ENCODE data around the gene GPR142.

The GPR142 gene

DNA sequence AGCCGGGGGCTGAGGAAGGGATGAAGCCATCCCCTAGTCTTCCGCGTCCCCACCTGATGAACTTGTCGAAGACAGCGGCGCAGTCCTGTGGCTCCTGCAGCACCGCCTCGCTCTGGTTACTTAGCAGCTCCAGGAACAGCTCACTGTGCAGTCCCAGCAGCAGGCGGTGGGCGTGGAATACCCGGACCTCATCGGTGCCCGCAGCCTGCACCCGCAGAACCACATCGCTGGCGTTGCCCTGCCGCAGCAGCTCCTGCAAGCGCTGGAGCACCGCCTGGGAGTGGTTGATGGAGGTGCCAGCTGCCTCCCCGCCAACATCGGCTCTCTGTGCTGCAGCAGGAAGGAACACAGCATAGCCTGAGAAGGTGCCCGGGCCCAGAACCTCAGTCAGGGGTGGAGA lies 7.4 kb upstream of the GPR142 start:
- TF ChIP-seq, protein P1, sequence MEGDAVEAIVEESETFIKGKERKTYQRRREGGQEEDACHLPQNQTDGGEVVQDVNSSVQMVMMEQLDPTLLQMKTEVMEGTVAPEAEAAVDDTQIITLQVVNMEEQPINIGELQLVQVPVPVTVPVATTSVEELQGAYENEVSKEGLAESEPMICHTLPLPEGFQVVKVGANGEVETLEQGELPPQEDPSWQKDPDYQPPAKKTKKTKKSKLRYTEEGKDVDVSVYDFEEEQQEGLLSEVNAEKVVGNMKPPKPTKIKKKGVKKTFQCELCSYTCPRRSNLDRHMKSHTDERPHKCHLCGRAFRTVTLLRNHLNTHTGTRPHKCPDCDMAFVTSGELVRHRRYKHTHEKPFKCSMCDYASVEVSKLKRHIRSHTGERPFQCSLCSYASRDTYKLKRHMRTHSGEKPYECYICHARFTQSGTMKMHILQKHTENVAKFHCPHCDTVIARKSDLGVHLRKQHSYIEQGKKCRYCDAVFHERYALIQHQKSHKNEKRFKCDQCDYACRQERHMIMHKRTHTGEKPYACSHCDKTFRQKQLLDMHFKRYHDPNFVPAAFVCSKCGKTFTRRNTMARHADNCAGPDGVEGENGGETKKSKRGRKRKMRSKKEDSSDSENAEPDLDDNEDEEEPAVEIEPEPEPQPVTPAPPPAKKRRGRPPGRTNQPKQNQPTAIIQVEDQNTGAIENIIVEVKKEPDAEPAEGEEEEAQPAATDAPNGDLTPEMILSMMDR (IDR thresholded peaks at IDR 0.05; ENCODE audit: borderline replicate concordance, extremely low read depth, low read length, poor library complexity, severe bottlenecking) = no peak
- TF ChIP-seq EZH2 (IDR thresholded peaks at IDR 0.05; ENCODE audit: borderline replicate concordance, low read depth, low read length, severe bottlenecking) = no peak
- H3K79me2 ChIP-seq (ENCODE audit: insufficient read depth, low read length) = no peaks in the 10 kb centered on the region
- no peak overlapping the region for H3K4me3 ChIP-seq (ENCODE audit: low read depth in 1 of 2, low read length in 2 of 2)
- H3K27ac ChIP-seq (ENCODE audit: low read length) = no peak overlapping the region
- no peaks in the 10 kb centered on the region for H3K36me3 ChIP-seq (ENCODE audit: insufficient read depth, low read length)
- H3K27me3 ChIP-seq (ENCODE audit: insufficient read depth, low read length, poor library complexity) = peaks cover 3% of the 10 kb centered on the region
- no peak overlapping the region for H3K9ac ChIP-seq (ENCODE audit: low read depth, low read length)
- no peak overlapping the region for H3K4me2 ChIP-seq (ENCODE audit: insufficient read depth, low read length)
- H3K9me3 ChIP-seq (ENCODE audit: insufficient read depth, low read length, severe bottlenecking) = no peaks in the 10 kb centered on the region
- no peak overlapping the region for H2AFZ ChIP-seq (ENCODE audit: low read depth, low read length)
- no peak for DNase-seq
- H4K20me1 ChIP-seq (ENCODE audit: insufficient read depth, low read length) = peaks cover 10% of the 10 kb centered on the region; the same call in 1 of the 2 replicates
- H3K4me1 ChIP-seq (ENCODE audit: insufficient read depth, low read length) = no peaks in the 10 kb centered on the region
- ATAC-seq (ENCODE audit: insufficient read depth, low read depth) = no peak

DNA sequence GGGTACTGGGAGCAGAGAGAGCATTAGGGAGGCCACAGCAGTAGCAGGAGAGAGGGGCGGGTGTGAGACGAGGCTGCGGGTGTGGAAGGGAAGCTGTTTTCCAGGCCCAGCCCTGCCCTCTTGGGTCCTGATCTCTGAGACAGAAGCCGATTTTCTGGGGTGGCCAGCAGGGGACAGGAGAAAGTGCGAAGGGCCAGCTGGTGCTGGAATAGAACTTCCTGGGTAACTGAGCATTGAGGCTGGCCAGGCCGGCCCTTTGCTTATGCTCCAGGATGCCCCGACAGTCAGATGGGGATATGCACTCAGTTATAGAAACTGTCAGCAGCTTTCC lies 6.4 kb upstream of the GPR142 start:
- Histone ChIP-seq H3K9me3 (ENCODE audit: insufficient read depth, low read length, severe bottlenecking) (no peaks in the 10 kb centered on the region), H3K36me3 (ENCODE audit: insufficient read depth, low read length) (no peaks in the 10 kb centered on the region), H3K27ac (ENCODE audit: low read length) (no peak overlapping the region), H3K9ac (ENCODE audit: low read depth, low read length) (no peak overlapping the region), H3K79me2 (ENCODE audit: insufficient read depth, low read length) (no peaks in the 10 kb centered on the region), H3K27me3 (ENCODE audit: insufficient read depth, low read length, poor library complexity) (peaks cover 3% of the 10 kb centered on the region), H4K20me1 (ENCODE audit: insufficient read depth, low read length) (0 out of 2 replicates have a peak, but pooled peaks cover 8% of the 10 kb centered on the region), H3K4me1 (ENCODE audit: insufficient read depth, low read length) (no peaks in the 10 kb centered on the region), H3K4me3 (ENCODE audit: low read depth in 1 of 2, low read length in 2 of 2) (no peak overlapping the region), H3K4me2 (ENCODE audit: insufficient read depth, low read length) (no peak overlapping the region), H2AFZ (ENCODE audit: low read depth, low read length) (no peak overlapping the region)
- DNase-seq (no peak), ATAC-seq (ENCODE audit: insufficient read depth, low read depth) (no peak)
- no peak for TF ChIP-seq EZH2 (IDR thresholded peaks at IDR 0.05; ENCODE audit: borderline replicate concordance, low read depth, low read length, severe bottlenecking)
- TF ChIP-seq, protein P1 (IDR thresholded peaks at IDR 0.05; ENCODE audit: borderline replicate concordance, extremely low read depth, low read length, poor library complexity, severe bottlenecking) = no peak

DNA sequence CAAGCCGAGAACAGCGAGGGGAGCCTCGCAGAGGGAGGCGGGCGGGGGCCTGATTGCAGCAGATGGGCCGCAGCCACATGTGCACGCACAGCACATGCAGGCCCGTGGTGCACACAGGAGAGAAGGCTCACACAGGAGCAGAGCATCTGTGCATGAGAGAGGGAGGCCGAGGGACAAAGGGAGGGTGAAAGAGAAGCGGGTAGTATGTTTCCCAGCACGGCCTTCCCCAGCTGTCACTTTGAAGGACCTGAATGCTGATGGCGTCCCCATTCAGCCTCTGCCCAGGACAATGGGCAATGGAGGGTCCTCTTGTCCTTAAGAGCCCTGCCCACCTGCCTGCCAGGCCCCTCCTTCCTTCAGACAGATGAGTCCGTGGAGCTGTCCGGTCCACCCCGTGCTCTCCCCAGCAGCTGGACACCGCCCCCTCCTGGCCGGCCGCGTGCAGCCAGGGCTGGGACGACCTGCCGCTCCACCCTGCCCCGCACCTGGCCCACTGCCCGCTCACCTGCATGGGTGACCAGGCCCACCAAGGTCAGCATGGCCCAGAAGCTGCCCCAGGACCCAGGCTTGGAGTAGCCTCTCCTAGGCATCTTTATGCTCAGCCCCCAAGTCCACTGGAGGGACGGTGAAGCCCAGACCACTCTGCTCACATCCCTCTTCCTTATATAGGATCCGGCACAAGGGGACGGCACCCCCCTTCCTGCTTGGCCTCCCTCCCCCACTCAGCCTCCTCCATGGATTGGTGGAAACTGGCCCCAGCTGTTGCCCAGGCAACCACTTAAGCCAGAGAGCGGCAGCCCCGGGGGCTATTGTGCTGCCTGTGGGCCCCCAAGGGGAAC lies 5.9 kb upstream of the GPR142 start, which contains the start of gene BTBD17:
Gene BTBD17, minus strand, starts transcription at position 639 of the 839 bp plus-strand sequence. Its CDS starts 49 bp downstream, at position 590.
- Histone ChIP-seq H3K9ac (ENCODE audit: low read depth, low read length) (no peak within 1 kb of the TSS), H3K27me3 (ENCODE audit: insufficient read depth, low read length, poor library complexity) (peaks cover 3% of the 10 kb centered on the region), H3K9me3 (ENCODE audit: insufficient read depth, low read length, severe bottlenecking) (no peaks in the 10 kb centered on the region), H3K79me2 (ENCODE audit: insufficient read depth, low read length) (no peaks in the 10 kb centered on the region), H3K4me1 (ENCODE audit: insufficient read depth, low read length) (no peaks in the 10 kb centered on the region), H4K20me1 (ENCODE audit: insufficient read depth, low read length) (0 out of 2 replicates have a peak, but pooled peaks cover 8% of the 10 kb centered on the region), H2AFZ (ENCODE audit: low read depth, low read length) (no peak within 1 kb of the TSS), H3K27ac (ENCODE audit: low read length) (no peak within 1 kb of the TSS), H3K36me3 (ENCODE audit: insufficient read depth, low read length) (no peaks in the 10 kb centered on the region), H3K4me2 (ENCODE audit: insufficient read depth, low read length) (no peak within 1 kb of the TSS), H3K4me3 (ENCODE audit: low read depth in 1 of 2, low read length in 2 of 2) (no peak within 1 kb of the TSS)
- ATAC-seq (ENCODE audit: insufficient read depth, low read depth) (no peak), DNase-seq (no peak)
- no peak for TF ChIP-seq EZH2 (IDR thresholded peaks at IDR 0.05; ENCODE audit: borderline replicate concordance, low read depth, low read length, severe bottlenecking)
- TF ChIP-seq, protein P1 (IDR thresholded peaks at IDR 0.05; ENCODE audit: borderline replicate concordance, extremely low read depth, low read length, poor library complexity, severe bottlenecking) = peak; percentile 45
